HG03097 (cell line): ENCODE measurements around the gene PRKN.

Experiments used
- ATAC-seq: cut with Tn5 transposase; IDR thresholded peaks from one replicate; pipeline ENCODE4 v1.9.1; 2021; ENCODE audit not compliant: unreplicated experiment, low FRiP score

The PRKN gene

DNA sequence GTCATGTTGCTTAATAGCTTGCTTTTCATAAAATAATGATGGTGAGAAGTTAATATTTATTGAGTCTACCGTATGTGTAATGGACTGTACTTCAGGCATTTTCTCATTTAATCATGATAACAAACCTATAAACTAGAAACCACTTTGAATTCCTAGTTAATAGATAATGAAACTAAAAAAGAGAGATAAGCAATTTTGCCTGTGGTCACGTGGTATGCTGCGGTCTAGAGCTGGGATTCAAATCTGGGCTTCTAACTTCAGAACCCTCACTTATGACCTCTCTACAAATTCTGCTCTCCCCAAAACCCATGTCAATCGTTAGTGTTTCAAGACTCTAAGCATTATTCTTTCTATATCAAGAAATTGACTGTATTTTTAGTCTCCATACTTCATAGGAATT lies 700.7 kb downstream of the PRKN start:
- no peak for ATAC-seq

DNA sequence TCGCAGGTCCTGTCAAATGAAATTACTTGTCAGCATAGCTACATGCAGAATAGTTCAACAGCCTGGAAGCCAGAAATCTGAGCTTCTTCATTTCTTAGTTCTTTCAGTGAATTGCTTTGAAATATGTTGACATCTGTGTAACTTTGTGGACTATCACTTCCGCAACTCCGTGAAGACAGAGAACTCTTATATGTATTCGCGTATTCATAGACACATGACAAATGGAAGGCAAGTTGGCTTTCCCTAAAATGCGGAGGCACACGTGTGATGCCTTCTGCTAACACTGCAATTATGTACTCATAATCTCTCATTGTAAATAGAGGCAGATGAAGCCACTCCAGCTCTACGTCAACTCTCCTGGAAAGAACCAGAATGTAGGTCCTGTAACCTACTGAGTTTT lies 701.5 kb downstream of the PRKN start:
- no peak for ATAC-seq

DNA sequence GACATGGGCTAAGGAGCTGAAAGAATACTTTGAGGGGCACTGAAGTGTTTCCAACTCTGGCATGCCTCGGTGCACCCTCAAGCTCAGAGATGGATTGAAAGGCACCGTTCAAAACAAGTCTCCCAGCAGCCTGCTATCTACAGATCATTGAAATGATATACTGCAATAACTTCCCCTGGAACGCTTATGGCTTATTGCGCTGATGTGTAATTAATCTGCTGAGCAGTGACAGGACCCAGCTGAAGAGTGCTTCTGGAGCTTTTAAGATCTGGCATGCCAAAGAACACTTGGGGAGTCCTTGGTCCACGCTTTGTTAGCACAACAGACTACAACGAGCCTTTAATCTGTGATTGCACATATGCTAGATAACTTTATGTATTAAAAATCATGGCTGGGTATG lies 708.2 kb downstream of the PRKN start:
- ATAC-seq, result no peak

GRCh38 chr6:162017536-162017935 lies 710.0 kb downstream of the PRKN start:
- no peak for ATAC-seq

DNA sequence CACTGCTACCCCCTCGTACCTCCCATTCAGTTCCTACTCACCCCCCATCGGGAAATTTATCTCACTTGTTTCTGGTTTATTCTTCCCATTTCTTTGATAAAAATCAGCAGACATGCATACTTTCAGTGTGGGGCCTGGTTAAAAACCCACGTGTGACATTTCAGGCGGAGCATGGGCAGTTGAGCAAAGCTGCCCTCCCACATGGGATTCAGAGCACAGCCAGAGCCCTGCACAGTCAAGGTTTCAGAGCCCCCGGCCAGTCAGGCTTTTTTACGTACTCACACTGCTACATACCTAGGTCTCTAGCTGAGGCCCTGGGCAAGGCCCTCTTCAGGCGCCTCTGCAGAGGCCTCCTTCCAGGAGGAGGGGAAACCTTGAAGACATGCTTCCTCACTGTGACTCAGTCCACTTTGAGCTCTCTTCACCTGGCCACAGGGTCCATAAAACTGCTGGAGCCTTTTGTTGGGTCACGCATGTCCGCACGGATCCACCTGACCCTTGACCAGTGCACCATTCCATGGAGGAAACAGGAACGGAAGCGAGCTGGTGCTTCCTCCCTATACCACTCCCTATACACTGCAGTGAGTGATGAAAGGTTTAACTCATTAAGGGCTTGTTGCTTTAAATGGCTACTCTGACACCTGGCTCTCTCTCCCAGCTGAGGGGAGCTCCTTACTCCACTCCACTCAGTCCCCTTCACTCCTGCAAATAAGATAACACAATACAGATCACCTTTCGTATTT lies 713.3 kb downstream of the PRKN start:
- ATAC-seq, result no peak

- ATAC-seq, result no peak
These were observed 722.2 kb downstream of the PRKN start for GRCh38 chr6:162005372-162005771.

- ATAC-seq, result no peak
These were observed 730.8 kb downstream of the PRKN start for GRCh38 chr6:161996783-161997182.

- ATAC-seq, result no peak
These were observed 741.6 kb downstream of the PRKN start for GRCh38 chr6:161985876-161986423.

- no peak for ATAC-seq
These were observed 742.9 kb downstream of the PRKN start for GRCh38 chr6:161984713-161985112.

DNA sequence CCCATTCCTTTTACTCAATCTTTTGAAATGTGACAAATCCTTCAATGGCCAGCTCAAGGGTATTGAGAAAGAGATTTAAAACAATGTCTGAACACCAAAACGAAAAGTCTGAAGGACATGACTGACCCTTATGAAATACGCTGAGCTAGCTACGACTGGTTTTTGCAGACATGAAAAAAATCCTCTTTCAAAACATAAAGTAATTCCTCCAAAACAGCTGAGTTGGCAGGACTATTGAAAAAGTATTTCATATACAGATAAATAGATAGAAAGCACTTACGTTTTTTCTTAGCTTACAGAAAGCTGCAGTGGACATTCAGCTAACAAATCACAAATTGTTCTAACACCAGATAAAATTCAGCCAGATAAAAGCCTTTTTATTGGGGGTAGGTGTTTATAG lies 751.0 kb downstream of the PRKN start:
- ATAC-seq, result no peak

DNA sequence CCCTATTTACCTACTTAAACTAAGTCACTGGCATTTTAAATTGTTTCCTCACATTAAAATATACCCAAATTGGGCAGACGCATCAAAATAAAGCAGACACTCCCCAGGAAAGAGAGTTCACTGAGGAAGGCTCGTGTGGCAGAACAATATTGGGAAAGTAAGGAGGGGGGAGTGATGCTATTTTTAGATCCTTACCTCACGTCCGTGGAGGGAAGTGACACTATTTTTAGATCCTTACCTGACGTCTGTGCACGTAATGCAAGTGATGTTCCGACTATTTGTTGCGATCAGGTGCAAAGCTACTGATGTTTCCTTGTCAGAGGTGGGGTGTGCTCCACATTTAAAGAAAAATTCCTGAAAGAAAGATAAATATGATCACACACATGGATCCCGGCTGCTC lies 754.5 kb downstream of the PRKN start:
- ATAC-seq, result no peak

DNA sequence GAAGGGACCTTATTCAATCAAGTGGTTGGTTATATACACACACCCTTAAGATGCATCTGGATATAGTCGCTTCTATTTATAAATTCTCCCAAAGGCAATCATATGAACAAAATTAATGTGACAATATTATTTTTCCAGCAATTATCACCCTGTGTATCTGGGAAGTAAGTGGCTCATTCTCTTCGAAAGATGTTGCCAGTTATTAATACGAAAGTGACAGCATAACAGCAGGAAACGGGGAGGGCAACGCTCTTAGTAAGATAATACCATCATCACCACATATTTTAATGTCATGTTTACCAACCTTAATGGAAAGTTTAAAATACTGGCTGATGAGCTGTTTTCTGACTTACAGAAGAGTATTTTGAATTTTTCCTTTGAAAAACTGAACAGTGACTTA lies 756.5 kb downstream of the PRKN start:
- ATAC-seq, result no peak

- no peak for ATAC-seq
These were observed 763.8 kb downstream of the PRKN start for GRCh38 chr6:161963634-161964234.

GRCh38 chr6:161963181-161963580 lies 764.4 kb downstream of the PRKN start:
- ATAC-seq, result no peak

DNA sequence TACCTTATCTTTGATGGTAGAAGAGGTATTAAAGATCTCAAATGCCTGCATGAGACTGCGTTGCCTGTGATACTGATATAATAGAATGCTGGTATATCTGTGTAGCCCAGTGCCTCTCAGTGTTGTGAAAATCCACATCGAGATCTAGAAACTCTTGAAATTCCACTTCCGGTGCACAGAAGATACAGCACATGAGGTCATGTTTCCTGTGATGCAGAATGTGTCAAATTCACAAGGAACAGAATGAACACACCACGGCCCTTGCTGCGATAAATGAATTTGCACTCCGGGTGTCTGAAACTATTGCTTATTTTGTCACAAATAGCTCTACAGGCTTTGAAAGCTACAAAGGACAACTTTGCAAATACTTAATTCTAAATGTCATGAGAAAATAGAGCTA lies 765.8 kb downstream of the PRKN start:
- no peak for ATAC-seq

DNA sequence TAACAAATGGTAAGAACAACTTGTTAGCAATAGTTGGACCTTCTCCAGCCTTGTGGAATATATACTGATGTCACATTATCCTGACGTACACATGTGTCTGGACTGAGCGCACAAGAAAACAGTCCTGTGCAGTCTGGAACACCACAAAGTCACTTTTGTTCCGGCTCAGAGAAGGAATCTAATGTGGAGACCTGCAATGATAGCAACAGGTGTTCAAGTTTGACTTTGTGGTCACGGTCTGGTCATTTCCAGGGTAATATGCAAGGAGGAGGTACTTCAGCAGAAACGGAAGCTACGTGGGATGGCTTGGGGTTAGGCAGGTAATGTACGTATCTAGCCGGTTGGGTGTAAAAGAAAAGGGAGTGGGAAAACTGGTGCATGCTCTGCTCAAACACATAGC lies 766.5 kb downstream of the PRKN start:
- no peak for ATAC-seq

DNA sequence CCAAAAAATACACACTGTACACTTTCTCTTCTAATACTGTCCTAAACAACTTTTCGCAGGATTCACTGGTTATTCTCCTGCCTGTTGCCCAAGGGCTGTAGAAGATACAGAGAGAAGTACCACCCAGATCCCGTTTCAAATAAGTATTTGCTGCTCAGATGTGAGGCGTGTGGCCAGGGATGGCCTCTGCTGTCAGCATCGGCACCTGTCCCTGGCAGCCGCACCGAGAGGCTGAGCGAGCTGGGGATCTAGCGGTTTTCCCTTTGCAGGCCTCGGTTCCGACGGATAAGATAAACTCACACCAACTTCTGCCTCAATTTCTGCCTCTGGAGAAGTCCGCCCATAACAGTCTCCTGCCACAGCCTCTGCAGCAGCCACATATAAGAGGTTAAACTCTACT lies 768.5 kb downstream of the PRKN start:
- ATAC-seq, result no peak

- no peak for ATAC-seq
These were observed 771.5 kb downstream of the PRKN start for GRCh38 chr6:161956082-161956481.

DNA sequence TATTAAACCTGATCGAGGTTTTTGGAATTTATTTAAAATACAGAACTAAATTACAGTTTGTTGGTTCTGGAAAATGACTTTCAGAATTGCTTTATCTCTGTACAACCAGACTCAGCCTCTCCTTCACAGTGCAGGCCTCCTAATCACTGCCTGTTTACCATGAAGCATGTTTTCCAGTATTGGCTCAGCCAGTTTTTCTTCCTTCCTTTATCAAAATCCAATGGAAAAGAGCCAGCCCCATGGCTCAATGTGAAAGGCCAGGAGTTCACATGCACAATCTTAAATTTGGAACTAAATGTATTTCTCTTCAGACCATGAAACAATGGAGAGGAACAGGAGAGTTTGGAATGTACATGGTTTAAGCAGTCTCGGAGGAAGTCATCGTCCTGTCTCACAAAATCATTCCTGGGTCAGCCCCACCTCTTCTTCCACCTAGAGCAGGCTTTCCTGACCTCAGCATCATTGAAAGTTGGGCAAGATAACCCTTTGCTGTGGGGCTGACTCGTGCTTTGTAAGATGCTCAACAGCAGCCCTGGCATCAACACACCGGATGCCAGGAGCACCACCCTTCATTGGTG lies 772.8 kb downstream of the PRKN start:
- ATAC-seq, result no peak

DNA sequence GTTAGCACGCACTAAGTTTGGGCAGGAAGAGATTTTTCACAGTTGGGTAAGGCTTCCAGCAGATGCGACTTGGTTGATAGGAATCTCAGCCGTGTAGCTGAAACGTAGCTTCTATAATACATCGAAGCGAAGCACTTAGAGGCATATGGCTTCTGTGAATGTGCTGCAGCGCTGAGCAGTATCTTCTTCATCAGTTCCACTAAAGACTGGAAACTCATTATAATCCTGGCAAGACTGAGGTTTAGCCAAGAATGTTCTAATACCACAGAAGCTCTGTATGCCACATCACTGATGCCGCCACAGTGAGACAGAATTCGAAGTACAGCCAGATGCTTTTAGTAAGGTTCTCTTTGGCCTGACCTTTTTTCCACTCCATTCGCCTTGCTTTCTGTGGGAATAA lies 773.5 kb downstream of the PRKN start:
- no peak for ATAC-seq

DNA sequence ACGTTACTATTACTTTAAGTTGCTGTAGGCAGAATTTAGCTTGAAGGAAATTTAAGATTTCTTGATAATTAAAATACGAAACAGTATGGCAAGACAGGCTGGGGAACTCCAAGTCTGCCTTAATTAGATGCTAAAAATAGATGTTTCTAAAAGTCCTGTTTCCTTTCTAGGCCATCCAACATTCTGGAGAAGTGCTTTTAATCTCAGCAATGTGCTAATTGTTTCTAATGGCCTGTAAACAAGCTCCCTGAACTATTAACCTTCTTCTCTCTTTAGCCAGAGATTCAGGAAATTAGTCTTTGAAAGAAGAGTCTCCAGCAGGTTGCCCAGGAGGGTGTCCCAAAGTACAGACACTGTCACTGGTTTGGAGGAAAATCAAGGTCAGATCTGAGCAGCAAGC lies 776.4 kb downstream of the PRKN start:
- ATAC-seq, result no peak

- ATAC-seq, result no peak
These were observed 778.0 kb downstream of the PRKN start for GRCh38 chr6:161949531-161949930.
